Ovary (tissue), 3 donors: Measurements from ENCODE around the gene PRR23E.

Source experiments
- EP300 ChIP-seq: sonication (generic); formaldehyde crosslinking; IDR thresholded peaks from one replicate; pipeline ENCODE4 v1.6.1; 2017; ENCODE audit warnings: antibody characterized with exemption
- TF ChIP-seq, protein P1 (sequence below), 3 donors: fragments of 450-650 bp in 2 of 3; fragments of 200-600 bp in 1 of 3; IDR thresholded peaks; one replicate each; pipeline versions ENCODE4 v1.5.1 to v1.8.0; 2016 to 2022; ENCODE audit warnings: antibody characterized with exemption in 3 of 3, mild to moderate bottlenecking in 1 of 3
- donor health status: DM: no; HTN: no; CAD: no.

DNA sequence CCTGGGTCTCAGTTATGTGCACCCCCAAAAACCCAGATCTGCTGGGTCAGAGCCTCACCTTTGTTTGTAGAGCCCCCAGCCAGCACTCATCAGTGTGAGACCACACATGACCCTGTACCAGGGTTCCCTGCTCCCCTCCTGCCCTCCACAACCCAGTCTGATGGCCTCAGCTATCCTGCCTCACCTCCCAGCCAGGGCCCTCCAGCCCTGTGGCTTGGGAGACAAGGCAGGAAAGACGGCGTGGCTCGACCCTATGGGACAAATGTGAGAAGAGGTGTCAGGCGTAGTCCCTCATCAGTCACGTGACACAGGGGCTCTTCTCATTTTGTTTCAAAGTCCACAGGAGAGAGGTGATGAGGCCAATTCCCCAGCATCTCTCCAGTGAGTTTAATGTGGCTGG is 28.3 kb upstream of the PRR23E start:
- TF ChIP-seq, protein P1, sequence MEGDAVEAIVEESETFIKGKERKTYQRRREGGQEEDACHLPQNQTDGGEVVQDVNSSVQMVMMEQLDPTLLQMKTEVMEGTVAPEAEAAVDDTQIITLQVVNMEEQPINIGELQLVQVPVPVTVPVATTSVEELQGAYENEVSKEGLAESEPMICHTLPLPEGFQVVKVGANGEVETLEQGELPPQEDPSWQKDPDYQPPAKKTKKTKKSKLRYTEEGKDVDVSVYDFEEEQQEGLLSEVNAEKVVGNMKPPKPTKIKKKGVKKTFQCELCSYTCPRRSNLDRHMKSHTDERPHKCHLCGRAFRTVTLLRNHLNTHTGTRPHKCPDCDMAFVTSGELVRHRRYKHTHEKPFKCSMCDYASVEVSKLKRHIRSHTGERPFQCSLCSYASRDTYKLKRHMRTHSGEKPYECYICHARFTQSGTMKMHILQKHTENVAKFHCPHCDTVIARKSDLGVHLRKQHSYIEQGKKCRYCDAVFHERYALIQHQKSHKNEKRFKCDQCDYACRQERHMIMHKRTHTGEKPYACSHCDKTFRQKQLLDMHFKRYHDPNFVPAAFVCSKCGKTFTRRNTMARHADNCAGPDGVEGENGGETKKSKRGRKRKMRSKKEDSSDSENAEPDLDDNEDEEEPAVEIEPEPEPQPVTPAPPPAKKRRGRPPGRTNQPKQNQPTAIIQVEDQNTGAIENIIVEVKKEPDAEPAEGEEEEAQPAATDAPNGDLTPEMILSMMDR (IDR thresholded peaks at IDR 0.05): no peak
- TF ChIP-seq EP300: no peak
